HG02763 (cell line): ENCODE data around the gene NUDT16.

Source experiments
- ATAC-seq: cut with Tn5 transposase; IDR thresholded peaks from one replicate; pipeline ENCODE4 v1.9.1; 2021; ENCODE audit warnings: mild to moderate bottlenecking, moderate library complexity; ENCODE audit not compliant: unreplicated experiment

NUDT16 gene

DNA sequence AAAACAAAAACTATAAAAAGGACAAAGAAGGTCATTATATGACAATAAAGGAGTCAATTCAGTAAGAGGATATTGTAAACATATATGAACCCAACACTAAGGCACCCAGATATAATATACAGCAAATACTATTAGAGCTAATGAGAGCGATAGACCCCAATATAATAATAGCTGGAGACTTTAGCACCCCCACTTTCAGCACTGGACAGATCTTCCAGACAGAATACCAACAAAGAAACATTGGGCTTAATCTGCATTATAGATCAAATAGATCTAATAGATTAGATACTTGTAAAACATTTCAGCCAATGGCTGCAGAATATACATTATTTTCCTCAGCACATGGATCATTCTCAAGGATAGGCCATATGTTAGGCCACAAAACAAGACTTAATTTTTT lies 53.4 kb downstream of the NUDT16 start:
- no peak for ATAC-seq
